ENCODE measurements around the gene ATN1.
"Not testable (repeated sequence)": the region's sequence is repeated elsewhere in the genome, so short reads cannot be mapped to it uniquely, and the experiment has no call there.

The ATN1 gene

GRCh38 chr12:6905414-6906040, 22.2 kb upstream of the ATN1 start:
- no peak for DNase-seq

GRCh38 chr12:6908141-6908540, 19.6 kb upstream of the ATN1 start:
- not testable (repeated sequence) for DNase-seq

- no peak for DNase-seq
Measured at GRCh38 chr12:6909421-6910145, 18.2 kb upstream of the ATN1 start.

- DNase-seq: no peak
Measured at GRCh38 chr12:6912164-6912935, 15.4 kb upstream of the ATN1 start.

- peak; percentile 80 to 88 for DNase-seq
Measured at GRCh38 chr12:6914246-6914946, 13.4 kb upstream of the ATN1 start, which contains the start of gene ENO2. Gene ENO2, plus strand, starts transcription at chr12:6914580. Its CDS starts 1,253 bp downstream, at chr12:6915833.

GRCh38 chr12:6914947-6915788, 12.6 kb upstream of the ATN1 start:
- DNase-seq: no peak

- no peak for DNase-seq
Measured at GRCh38 chr12:6915789-6916285, 11.9 kb upstream of the ATN1 start.

GRCh38 chr12:6916426-6917200, 11.1 kb upstream of the ATN1 start:
- no peak for DNase-seq

- DNase-seq: no peak
Measured at GRCh38 chr12:6917491-6918231, 10.1 kb upstream of the ATN1 start.

GRCh38 chr12:6919588-6919987, 8.2 kb upstream of the ATN1 start:
- no peak for DNase-seq

GRCh38 chr12:6921539-6921938, 6.2 kb upstream of the ATN1 start:
- no peak for DNase-seq

- no peak for DNase-seq
Measured at GRCh38 chr12:6921996-6922946, 5.5 kb upstream of the ATN1 start.

- no peak for DNase-seq
Measured at GRCh38 chr12:6923003-6923732, 4.6 kb upstream of the ATN1 start.

- no peak for DNase-seq
Measured at GRCh38 chr12:6923851-6924250, 3.9 kb upstream of the ATN1 start.

GRCh38 chr12:6925239-6925539, 2.6 kb upstream of the ATN1 start:
- DNase-seq: no peak

GRCh38 chr12:6925540-6926279, 2.0 kb upstream of the ATN1 start:
- DNase-seq: no peak

GRCh38 chr12:6928022-6928702, 403 bp downstream of the ATN1 start:
- peak in 1 of 2 donors; percentile 39 for DNase-seq

All from CD4-positive, alpha-beta T cell treated with Interferon alpha-2 for 1 hour (primary cell).